ENCODE measurements around the gene RIPPLY2.
"Not testable (repeated sequence)": the region's sequence is repeated elsewhere in the genome, so short reads cannot be mapped to it uniquely, and the experiment has no call there.

Gene RIPPLY2, protein sequence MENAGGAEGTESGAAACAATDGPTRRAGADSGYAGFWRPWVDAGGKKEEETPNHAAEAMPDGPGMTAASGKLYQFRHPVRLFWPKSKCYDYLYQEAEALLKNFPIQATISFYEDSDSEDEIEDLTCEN

DNA sequence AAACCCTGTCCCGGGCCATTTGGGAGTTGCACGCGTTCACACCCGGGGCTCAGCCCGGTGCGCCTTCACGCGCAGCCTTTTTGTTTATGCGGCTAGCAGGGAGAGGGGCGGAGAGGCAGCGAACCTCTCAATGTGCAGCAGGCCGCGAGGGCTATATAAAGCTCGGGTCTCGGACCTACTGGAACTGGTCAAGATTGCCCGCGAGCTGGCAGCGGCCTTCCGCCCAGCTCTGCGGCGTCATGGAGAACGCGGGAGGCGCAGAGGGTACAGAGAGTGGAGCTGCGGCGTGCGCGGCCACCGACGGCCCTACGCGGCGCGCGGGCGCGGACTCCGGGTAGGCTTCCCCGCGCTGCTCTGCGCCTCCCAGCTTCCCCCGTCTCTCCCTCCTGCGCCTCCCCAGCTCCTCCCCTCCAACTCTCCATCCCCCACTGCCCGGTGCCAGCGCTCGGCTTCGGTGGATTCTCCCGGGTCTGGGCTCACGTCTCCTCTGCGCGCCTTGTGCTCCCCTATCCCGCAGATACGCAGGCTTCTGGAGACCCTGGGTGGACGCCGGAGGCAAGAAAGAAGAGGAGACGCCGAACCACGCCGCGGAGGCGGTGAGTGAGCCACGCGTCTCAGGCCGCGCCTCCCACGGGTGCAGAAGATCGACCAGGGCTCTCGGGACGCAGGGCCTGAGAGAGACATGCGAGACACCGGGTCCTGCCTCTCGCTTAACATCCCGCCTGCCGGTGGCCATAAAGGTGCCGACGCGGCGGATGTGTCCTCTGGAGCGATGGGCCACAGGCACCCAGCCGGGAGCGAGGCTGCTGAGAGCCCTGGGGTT is at the start of gene RIPPLY2:
Gene RIPPLY2, plus strand, starts transcription at position 183 of the 823 bp plus-strand sequence. Its CDS starts 57 bp downstream, at position 240.
- no peak for DNase-seq (ENCODE audit: low read depth in 3 of 3)

DNA sequence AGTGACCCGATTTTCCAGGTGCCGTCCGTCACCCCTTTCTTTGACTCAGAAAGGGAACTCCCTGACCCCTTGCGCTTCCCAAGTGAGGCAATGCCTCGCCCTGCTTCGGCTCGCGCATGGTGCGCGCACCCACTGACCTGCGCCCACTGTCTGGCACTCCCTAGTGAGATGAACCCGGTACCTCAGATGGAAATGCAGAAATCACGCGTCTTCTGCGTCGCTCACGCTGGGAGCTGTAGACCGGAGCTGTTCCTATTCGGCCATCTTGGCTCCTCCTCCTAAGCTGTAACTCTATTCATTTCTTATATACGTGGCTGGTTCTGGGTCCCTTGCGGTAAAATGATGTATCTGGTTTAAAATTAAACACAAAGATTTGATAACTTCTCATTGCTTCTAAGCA is 49.7 kb upstream of the RIPPLY2 start:
- not testable (repeated sequence) for DNase-seq (ENCODE audit: low read depth in 3 of 3)

DNA sequence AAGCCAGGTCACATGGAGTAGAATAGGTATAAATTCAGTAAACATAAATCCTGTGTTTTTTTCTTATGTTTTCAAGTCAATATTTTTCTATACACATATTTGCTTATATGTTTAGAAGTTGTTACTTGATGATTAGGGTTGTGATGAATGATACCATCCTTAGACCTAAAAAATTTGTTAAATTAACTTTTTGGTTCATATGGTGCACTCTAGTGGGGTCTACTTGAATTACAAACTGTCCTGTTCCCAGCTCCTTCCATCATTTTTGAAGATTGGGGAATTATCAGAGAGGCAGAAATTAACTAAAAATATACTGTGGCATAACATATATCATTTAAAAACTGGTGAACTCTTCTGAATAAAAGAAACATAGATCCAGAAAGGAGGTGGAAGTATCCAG is 48.3 kb upstream of the RIPPLY2 start:
- DNase-seq (ENCODE audit: low read depth in 3 of 3) = no peak

DNA sequence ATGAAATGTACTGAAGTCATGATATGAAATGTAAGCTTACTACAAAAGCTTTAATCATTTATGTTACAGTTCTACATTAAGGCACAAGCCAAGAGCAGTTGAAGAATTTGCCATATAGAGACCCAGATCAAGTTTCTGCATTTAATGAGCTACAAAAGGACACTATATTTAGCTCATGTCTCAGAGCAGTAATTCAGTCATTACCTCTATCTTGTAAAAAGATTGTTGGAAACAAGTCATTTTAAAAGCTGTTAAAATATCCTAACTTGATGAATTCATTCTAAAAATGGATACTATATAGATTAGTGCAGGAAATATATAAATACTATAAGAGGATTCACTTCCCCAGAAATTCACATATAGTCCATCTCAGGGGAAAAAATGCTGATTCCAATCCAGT is 45.2 kb upstream of the RIPPLY2 start:
- DNase-seq (ENCODE audit: low read depth in 3 of 3) = no peak

DNA sequence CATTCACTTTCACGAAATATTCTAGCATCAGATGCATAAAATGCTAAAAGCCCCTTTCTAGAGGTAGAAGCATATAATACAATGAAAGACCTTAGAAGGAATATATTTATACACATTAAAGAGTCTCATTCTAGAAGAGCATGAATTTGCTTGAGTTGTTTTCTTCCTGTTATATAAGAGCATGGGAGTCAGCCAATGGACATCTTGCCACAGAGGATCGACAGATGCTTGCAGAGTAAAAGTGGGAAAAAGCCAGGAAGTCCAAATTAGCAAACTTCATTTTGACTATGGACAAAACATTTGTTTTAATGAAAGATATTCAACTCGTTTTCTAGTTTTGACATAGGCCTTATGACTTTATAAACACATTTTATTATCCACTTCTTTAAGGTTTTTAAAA is 44.2 kb upstream of the RIPPLY2 start:
- DNase-seq (ENCODE audit: low read depth in 3 of 3) = no peak

DNA sequence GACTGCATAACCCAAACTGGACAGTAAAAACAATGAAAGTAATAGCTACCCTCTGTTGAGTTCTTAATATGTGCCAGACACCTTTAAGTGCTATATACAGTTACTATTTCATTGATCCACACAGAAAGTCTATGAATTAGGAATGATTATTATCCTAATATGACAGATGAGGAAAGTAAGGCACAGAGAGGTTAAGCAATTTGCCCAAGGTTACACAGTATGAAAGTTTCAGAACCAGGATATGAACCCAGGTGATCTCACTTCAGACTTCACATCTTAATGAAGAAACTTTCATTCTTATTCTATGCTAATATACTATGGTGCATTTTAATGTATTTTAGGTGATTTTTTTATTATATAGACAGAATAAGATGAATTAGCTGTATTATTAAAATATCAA is 40.6 kb upstream of the RIPPLY2 start:
- DNase-seq (ENCODE audit: low read depth in 3 of 3) = no peak

DNA sequence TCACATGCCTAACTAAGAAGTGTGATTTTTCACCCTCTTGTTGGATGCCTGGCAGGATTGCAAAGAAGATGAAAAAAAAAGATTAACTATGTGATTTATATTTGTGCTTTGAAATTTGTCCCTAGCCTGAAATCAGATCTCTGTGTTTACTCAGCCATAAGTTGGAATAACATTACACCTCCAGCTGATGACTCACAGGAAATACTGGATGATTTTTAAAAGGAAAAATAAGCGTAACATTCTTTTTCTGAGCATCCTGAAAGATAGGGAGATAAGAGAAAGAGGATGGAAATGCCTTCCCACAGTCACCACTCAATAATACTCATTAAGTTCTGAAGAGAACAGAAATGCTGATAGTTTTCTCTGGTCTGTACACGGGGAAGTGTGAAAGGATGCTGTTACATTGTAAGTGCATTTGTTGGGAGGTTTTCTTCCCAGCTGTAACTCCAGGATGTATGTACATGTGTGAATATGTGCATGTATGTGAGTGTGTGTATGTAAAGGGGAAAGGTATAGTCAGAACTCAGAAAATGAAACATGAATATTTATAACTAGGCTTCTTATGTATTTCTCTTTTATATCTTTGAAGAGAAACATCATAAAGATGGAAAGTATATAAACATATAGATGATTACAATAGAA is 37.4 kb upstream of the RIPPLY2 start:
- DNase-seq (ENCODE audit: low read depth in 3 of 3) = no peak

DNA sequence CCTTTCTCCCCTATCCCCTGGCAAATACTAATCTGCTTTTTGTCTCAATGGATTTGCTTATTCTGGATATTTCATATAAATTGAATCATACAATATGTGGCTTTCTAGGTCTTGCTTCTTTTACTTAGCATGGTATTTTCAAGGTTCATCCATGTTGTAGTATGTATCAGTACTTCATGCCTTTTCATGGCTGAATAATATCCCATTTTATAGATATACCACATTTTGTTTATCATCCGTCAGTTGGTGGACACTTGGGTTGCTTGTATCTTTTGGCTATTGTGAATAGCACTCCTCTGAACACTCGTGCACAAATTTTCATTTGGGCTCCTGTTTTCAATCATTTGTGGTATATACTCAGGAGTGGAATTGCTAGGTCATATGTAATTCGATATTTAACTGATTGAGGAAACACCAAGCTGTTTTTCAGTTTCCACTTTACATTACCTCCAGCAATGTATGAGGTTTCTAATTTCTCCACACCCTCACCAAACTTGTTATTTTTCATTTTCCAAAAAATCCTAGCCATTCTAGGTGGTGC is 30.5 kb upstream of the RIPPLY2 start:
- DNase-seq (ENCODE audit: low read depth in 3 of 3) = no peak

DNA sequence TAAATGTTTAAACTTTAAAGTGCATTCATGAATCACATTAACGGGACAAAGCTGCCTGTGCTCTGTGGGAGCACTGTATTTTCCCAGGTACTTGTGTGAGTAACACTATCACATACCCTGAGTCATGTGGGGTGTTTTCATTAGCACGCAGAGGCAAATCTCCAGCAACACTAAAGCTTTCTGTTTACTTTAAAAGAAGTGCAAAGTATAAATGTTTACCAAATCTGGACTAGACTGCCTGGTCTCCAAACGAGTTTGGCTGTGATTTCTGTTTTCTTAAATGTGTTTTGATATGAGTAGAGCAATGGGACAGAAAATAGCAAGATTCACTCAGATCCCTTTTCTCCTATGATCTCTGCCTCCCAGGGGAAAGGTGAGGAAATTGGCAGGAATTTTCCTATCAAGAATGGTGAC is 28.8 kb upstream of the RIPPLY2 start:
- DNase-seq (ENCODE audit: low read depth in 3 of 3) = no peak

DNA sequence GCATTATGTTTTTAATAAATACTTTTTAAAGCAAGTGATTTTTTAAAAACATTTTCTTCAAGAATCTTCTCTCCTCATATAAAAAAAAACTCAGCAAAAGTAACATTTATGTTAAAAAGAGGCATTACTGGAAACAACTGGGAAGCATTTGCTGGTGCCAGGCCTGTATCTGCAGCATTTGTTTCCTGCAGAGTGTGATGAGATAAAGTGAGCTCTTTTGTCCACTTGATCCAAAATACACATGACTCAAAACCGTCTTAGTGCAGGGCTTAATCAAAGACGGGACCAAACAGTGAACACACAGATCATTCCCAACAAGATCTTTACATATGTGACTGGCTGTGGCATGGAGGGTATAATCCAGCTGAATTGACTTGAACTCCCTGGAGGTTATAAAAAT is 28.3 kb upstream of the RIPPLY2 start:
- DNase-seq (ENCODE audit: low read depth in 3 of 3) = no peak

DNA sequence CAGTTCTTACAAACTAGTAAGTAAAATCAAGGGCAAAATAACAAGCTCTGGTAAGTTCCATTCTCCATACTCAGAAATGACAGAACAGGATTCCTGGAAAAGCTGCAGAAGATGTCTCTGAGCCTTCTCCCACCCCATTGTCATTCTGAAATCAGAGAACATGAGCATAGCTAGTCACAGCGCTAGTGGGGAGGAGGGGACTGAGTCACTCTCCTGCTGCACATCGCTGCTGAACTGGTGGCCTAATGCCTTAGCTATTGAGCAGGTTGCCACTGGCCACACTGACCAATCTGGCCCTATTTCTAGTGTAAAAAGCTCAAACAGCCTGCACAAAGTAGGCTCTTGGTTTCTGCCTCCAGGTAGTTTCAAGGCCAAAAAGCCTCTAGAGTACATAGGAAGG is 26.1 kb upstream of the RIPPLY2 start:
- DNase-seq (ENCODE audit: low read depth in 3 of 3) = no peak

DNA sequence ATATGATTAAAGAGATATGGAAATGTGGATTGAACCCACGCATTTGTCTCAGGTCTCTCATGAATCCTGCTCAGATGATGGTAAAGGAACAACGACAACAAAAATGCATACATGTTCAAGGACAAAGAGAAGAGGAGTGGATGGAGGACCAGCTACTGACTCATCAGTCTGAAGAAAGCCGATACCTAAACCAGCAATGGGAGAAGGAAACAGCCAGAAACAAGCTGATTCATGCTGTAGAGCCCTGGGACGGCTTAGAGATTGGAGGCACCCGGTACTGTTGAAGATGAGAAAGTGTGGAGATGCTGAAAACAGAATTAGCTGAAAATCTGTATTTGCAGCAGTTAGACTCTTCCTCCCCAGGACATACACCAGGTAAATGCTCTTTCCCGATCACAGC is 14.4 kb upstream of the RIPPLY2 start:
- no peak for DNase-seq (ENCODE audit: low read depth in 3 of 3)

DNA sequence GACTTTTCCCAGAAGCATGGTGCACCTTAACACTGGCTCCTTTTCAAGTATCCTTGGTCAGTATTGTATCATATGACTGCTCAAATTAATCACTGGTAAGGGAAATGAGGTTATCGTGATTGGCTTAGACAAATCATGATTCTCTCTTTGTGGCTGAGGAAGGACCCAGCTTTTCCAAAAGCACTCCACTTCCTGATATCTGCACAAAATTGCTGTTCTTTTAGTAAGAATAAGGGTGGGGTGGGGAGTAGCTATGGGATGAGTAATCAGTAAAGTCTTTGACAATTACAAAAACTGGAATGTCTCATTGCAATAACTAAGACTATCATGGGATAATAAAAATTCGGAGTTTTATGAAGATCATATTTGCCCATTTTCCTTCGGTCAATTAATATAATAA is 9.0 kb upstream of the RIPPLY2 start:
- DNase-seq (ENCODE audit: low read depth in 3 of 3) = no peak

DNA sequence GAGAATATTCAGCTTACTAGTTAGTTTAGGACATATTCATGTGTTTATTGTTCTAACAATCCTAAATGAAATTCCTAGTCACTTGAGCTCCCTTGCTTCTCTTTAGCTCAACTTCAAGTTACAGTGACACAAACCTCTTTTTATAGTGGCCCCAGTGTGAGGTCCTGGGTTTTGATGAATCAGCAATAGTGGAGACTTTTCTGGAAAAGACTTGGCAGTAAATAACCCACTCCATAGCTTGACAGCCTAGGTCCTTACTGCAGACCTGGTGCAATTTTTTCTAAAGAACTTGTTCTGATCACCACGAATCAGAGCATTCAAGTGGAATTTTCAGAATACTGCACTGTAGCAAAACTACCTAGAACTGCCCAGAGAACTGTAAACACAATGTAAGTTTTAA is 6.9 kb upstream of the RIPPLY2 start:
- DNase-seq (ENCODE audit: low read depth in 3 of 3) = no peak

DNA sequence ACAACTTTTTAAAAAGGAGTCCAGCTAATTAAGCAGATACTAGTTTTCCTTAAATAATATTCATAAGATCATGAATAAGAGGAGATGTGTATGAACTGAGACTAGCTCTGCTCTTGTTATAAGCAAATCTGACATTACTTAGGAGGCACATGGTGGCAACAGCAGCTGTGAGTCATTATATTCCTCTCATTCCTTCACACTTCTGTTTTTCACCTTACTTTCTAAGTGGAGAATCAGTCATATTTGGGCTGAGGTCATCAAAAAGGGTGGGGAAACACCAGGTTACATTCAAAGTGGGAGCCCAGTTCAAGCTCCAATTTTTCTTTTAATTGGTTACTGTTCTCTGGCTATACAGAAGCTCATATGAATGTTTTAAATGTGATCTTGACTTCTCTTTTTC is 6.0 kb upstream of the RIPPLY2 start:
- no peak for DNase-seq (ENCODE audit: low read depth in 3 of 3)

DNA sequence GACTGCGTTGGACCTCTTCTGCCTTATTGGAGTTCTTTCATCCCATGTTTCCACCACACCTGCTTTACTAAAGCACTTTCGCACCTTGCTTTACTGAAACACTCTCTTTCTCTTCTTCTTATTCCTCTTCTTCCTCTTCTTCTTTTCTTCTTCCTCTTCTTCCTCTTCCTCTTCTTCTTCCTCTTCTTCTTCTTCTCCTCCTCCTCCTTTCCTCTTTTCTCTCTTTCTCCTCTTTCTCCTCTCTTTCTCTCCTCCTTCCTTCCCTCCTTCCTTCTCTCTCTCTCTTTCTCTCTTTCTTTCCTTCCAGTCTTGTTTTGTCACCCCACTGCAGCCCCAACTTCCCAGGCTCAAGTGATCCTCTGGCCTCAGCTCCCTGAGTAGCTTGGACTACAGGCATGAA is 4.0 kb upstream of the RIPPLY2 start:
- DNase-seq (ENCODE audit: low read depth in 3 of 3) = no peak

DNA sequence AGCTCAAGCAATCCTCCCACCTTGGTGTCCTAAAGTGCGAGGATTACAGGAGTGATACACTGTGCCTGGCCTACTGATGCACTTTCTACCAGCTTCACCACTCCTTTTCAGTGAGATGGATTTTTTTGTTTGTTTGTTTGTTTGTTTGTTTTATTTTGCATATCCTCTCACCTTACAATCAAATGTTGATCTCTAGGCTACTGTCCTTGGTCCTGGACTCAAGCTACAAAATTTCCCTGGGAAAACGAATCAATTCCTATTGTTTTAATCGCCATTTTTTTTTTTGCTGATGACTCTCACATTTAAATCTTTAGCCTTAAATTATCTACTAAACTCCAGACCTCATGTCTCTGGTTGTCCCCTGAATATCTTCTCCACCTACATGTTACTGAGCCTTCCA is 3.5 kb upstream of the RIPPLY2 start:
- no peak for DNase-seq (ENCODE audit: low read depth in 3 of 3)

DNA sequence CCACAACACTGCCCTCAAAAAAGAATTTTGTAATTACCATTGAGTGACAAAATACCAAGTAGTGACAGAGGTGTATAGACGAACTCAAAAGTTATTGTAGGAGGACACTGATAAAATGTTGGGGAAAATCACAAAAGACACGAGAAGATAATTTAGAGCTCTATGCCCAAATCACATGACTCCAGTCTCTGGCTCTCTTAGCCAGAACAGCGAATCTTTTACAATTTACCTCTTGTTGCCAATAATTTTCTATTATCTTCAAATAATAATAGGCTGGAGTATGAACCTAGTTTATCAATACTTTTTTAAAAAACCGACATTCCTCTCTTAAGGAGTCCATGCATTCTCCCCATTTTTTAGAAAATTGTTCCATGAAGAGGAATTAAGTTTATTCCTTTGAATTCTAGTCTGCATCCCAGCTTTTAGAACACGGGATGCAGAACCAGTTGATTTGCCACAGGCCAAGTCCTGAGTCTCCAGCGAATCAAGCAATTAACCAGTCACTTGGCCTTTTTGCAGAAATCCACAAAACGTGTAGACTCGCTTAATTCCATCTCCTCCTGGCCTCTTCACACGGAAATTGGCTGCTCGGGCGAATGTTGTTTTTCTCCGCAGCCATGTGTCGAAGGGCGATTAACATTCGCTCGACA is 507 bp upstream of the RIPPLY2 start:
- DNase-seq (ENCODE audit: low read depth in 3 of 3) = no peak

DNA sequence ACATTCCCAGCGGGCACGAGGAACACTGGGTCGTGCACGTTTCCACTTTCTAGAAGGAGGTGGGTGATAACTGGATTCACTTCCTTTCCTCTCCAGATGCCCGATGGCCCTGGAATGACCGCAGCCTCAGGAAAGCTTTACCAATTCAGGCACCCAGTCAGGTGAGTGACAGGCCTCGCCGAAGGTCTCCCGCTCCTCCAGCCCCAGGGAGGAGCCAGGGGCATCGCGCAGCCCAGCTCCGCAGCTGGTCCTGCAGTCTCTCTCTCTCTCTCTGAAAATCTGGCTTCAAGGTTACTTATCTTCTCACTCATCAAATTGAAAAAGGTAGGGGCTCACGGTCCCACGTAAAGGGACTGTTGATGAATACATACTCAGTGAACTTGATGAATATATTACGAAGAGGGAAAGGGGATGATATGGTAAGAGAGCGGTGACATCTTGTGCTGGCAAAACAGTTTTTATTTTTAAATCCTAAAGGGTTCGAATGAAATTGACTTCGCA is 891 bp downstream of the RIPPLY2 start:
- DNase-seq (ENCODE audit: low read depth in 3 of 3) = no peak

DNA sequence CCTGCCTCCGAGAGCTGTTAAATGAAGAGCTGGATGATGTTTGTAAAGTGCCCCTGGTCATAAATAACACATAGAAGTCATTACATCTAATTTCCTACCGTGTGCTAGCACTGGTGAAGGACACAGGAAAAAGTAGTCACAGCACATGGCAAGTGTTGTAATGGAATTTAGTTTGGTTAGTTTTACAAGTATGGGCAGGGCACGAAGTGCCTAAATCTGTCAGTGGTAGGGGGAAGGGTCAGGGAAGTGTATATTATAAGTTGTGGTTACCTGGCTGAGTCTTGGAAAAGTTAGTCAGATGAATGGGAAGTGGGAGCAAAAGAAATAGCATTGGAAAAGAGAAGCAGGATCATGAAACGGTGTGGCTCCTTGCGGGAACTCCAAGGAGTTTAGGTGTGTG is 1.6 kb downstream of the RIPPLY2 start:
- DNase-seq (ENCODE audit: low read depth in 3 of 3) = no peak

DNA sequence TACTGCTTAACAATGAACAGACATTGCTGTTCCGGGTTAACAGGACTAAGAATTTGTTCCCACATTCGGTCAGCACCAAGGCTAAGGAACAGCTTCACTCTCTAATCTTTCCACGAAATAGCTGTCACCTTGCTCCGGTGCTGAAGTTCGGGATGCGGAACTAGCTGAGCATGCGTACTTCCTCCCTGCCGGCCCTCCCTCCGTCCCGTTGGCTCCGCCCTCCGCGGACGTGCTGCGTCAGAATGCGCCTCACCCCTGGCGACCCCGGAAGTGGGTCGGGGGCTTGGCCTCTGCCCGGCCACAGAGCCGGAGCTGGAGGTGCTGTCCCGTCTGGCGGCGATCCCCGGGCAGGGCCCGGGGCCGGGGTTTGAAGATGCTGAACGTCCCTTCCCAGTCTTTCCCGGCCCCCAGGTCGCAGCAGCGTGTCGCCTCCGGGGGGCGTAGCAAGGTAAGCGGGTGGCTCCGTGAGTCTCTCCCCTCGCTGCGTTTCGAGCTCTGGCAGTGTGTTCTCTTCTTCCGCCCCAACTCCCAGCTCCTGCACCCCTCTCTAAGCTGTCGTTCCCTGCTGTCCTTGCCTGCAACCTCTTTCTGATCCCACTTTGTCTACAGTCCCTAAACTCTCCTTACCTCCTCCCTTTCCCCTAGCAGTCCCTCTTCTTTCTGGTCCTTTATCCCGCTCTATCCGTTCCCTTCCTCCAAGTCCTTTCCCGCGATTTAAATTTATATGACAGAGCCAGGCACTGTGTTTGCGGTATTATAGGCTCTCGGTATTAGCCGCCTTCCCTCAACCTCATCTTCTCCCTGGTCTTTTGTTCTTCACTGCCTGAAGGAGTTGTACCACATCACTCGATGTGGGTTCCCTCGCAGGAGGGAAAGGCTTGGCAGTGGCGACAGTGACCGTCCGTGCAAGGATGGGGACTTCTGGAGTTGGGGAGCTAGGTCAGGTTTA is 6.5 kb downstream of the RIPPLY2 start, which contains the start of gene CYB5R4:
Gene CYB5R4, plus strand, starts transcription at position 280 of the 949 bp plus-strand sequence. Its CDS starts 94 bp downstream, at position 374.
- peak; percentile 83 to 87 (median 86) for DNase-seq (ENCODE audit: low read depth in 3 of 3)

Data from stimulated activated CD4-positive, alpha-beta T cell treated with anti-CD3 and anti-CD28 coated beads, TNF-alpha, amount 100 ng/mL, for 48 hours (primary cell).